ENCODE data around the gene ZNF304. TPM values are rescaled to one million over a fixed set of nuclear protein-coding genes. Genes with fewer than 3 reads are reported as not detected.
A peak's percentile ranks its signal among the peaks of the same experiment; 100 is the strongest.
"Not testable (repeated sequence)": the region's sequence is repeated elsewhere in the genome, so short reads cannot be mapped to it uniquely, and the experiment has no call there.

Gene ZNF304
- total RNA-seq, 4 donors from 2014 or later: 4.1 to 25.0 (median 8.3) TPM

GRCh38 chr19:57363688-57364181, 12.7 kb downstream of the ZNF304 start:
- intact Hi-C loops (cut with DNase I; ENCODE audit: low total_unique reads): no loop called here
- H3K27me3 ChIP-seq: no peaks in the 10 kb centered on the region
- H3K27ac ChIP-seq: peak overlapping the region; percentile 81 to 97
- DNase-seq: no peak
- H3K4me1 ChIP-seq: no peaks in the 10 kb centered on the region
- peak overlapping the region; percentile 59 to 78 for H3K4me3 ChIP-seq
- TF ChIP-seq CTCF (IDR thresholded peaks at IDR 0.05) (no peak), POLR2A (IDR thresholded peaks at IDR 0.05) (no peak)
- no peaks in the 10 kb centered on the region for H3K36me3 ChIP-seq
- H3K9me3 ChIP-seq: peaks cover 0 to 29% of the 10 kb centered on the region in 2 donors

- intact Hi-C loops (cut with DNase I; ENCODE audit: low total_unique reads): no loop called here
- H3K27me3 ChIP-seq: no peaks in the 10 kb centered on the region
- H3K36me3 ChIP-seq: no peaks in the 10 kb centered on the region
- H3K4me1 ChIP-seq: no peaks in the 10 kb centered on the region
- peaks cover 0 to 13% of the 10 kb centered on the region in 2 donors for H3K9me3 ChIP-seq
- no peak overlapping the region for H3K27ac ChIP-seq
- DNase-seq: no peak
- no peak overlapping the region for H3K4me3 ChIP-seq
- no peak for TF ChIP-seq POLR2A (IDR thresholded peaks at IDR 0.05)
- TF ChIP-seq CTCF (IDR thresholded peaks at IDR 0.05): no peak
Measured at GRCh38 chr19:57366776-57367175, 15.7 kb downstream of the ZNF304 start.

- H3K4me1 ChIP-seq: no peaks in the 10 kb centered on the region
- DNase-seq: no peak
- no peak for TF ChIP-seq CTCF (IDR thresholded peaks at IDR 0.05)
- no peak for TF ChIP-seq POLR2A (IDR thresholded peaks at IDR 0.05)
- intact Hi-C loops (cut with DNase I; ENCODE audit: low total_unique reads): no loop called here
- no peaks in the 10 kb centered on the region for H3K27me3 ChIP-seq
- H3K36me3 ChIP-seq: no peaks in the 10 kb centered on the region
- no peak overlapping the region for H3K27ac ChIP-seq
- H3K9me3 ChIP-seq: peaks cover 0 to 4% of the 10 kb centered on the region in 2 donors
- H3K4me3 ChIP-seq: no peak overlapping the region
Measured at GRCh38 chr19:57374179-57374578, 23.1 kb downstream of the ZNF304 start.

- H3K36me3 ChIP-seq; DNase-seq; H3K4me1 ChIP-seq; H3K27ac ChIP-seq; intact Hi-C loops (cut with DNase I; ENCODE audit: low total_unique reads); H3K9me3 ChIP-seq; H3K4me3 ChIP-seq; H3K27me3 ChIP-seq: not testable (repeated sequence)
Measured at GRCh38 chr19:57374647-57375046, 23.6 kb downstream of the ZNF304 start.

- no peaks in the 10 kb centered on the region for H3K27me3 ChIP-seq
- no peak overlapping the region for H3K27ac ChIP-seq
- H3K36me3 ChIP-seq: no peaks in the 10 kb centered on the region
- H3K4me3 ChIP-seq: no peak overlapping the region
- TF ChIP-seq CTCF (IDR thresholded peaks at IDR 0.05) (no peak), POLR2A (IDR thresholded peaks at IDR 0.05) (no peak)
- H3K4me1 ChIP-seq: no peaks in the 10 kb centered on the region
- DNase-seq: no peak
- peaks cover 0 to 11% of the 10 kb centered on the region in 2 donors for H3K9me3 ChIP-seq
- intact Hi-C loops (cut with DNase I; ENCODE audit: low total_unique reads): no loop called here
Measured at GRCh38 chr19:57376151-57376550, 25.1 kb downstream of the ZNF304 start.
